Neural cell (in vitro differentiated cells): ENCODE measurements around the gene LRRC45.

Experiments used
- EP300 ChIP-seq: fragments of 450-650 bp; conservative IDR thresholded peaks from 2 replicates; pipeline ENCODE4 v1.6.1; 2014; ENCODE audit warnings: antibody characterized with exemption, mild to moderate bottlenecking, moderate library complexity; ENCODE audit not compliant: poor library complexity, severe bottlenecking
- EZH2 ChIP-seq: fragments of 200-600, 300-800 bp; shearing (Covaris generic), sonication (generic); IDR thresholded peaks from 2 replicates; pipeline ENCODE4 v1.6.1; 2014; ENCODE audit warnings: antibody characterized with exemption, low read length, borderline replicate concordance, mild to moderate bottlenecking; ENCODE audit not compliant: insufficient read depth, poor library complexity, severe bottlenecking
- MXI1 ChIP-seq: fragments of 450-650 bp; conservative IDR thresholded peaks from 2 replicates; pipeline ENCODE4 v1.6.1; 2014; ENCODE audit warnings: antibody characterized with exemption, mild to moderate bottlenecking; ENCODE audit not compliant: poor library complexity, severe bottlenecking
- POLR2AphosphoS5 ChIP-seq: IDR thresholded peaks from 2 replicates; pipeline ENCODE4 v1.6.1; 2012
- SMC3 ChIP-seq: fragments of 450-650 bp; conservative IDR thresholded peaks from 2 replicates; pipeline ENCODE4 v1.6.1; 2014; ENCODE audit warnings: antibody characterized with exemption, mild to moderate bottlenecking, moderate library complexity; ENCODE audit not compliant: poor library complexity
- TAF1 ChIP-seq: IDR thresholded peaks from 2 replicates; pipeline ENCODE4 v1.6.1; 2012; ENCODE audit warnings: low read depth
- TF ChIP-seq, protein P1 (sequence below): fragments of 450-650 bp; IDR thresholded peaks from 2 replicates; pipeline ENCODE4 v1.5.1; 2014; ENCODE audit warnings: antibody characterized with exemption, mild to moderate bottlenecking, moderate library complexity; ENCODE audit not compliant: poor library complexity, severe bottlenecking

DNA sequence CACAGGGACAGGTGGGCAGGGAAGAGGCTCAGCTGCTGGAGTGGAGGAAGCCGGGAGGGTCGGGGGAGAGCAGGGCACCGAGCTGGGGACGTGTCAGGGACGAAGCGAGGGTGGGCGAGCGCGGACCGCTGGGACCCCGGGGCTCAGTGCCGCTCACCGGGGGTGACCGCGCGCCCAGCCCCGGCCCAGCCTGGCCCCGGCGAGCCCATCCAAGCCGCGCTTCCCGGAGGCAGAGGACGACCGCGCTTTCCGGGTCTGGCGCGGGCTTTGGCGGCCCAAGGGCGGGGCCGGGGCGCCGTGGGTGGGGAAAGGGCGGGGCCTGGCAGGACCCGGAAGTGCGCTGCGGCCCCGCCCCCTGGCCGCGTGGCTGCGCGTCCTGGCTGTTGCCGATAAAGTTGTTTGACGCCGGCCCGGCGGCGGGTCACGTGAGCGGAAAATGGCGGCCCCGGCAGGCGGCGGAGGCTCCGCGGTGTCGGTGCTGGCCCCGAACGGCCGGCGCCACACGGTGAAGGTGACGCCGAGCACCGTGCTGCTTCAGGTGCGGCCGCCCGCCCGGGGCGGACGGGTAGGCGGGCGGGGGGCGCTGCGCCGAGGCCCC lies 45.8 kb upstream of the LRRC45 start, which contains the start of gene ASPSCR1:
- TF ChIP-seq, protein P1, sequence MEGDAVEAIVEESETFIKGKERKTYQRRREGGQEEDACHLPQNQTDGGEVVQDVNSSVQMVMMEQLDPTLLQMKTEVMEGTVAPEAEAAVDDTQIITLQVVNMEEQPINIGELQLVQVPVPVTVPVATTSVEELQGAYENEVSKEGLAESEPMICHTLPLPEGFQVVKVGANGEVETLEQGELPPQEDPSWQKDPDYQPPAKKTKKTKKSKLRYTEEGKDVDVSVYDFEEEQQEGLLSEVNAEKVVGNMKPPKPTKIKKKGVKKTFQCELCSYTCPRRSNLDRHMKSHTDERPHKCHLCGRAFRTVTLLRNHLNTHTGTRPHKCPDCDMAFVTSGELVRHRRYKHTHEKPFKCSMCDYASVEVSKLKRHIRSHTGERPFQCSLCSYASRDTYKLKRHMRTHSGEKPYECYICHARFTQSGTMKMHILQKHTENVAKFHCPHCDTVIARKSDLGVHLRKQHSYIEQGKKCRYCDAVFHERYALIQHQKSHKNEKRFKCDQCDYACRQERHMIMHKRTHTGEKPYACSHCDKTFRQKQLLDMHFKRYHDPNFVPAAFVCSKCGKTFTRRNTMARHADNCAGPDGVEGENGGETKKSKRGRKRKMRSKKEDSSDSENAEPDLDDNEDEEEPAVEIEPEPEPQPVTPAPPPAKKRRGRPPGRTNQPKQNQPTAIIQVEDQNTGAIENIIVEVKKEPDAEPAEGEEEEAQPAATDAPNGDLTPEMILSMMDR = peak; percentile 41
- TF ChIP-seq EZH2 (no peak), EP300 (peak; percentile 86), POLR2AphosphoS5 (peak; percentile 81), TAF1 (peak; percentile 56), SMC3 (peak; percentile 51), MXI1 (peak; percentile 94)
